Lung (tissue), 12 donors: ENCODE results near the gene SMAD1. TPM values are rescaled to one million over a fixed set of nuclear protein-coding genes. Genes with fewer than 3 reads are reported as not detected.

Experiments used
- ATAC-seq: fragments of 200-7000 bp; cut with Tn5 transposase; one replicate; pipeline ENCODE4 v1.9.1; 2020; ENCODE audit warnings: moderate number of reproducible peaks; ENCODE audit not compliant: insufficient read depth, low FRiP score
- DNase-seq, 3 donors: peaks; one replicate each; pipeline ENCODE4 v3.0.0-alpha.2; 2013 to 2017
- H3K27ac ChIP-seq, 2 donors: one replicate each; pipeline ENCODE4 v1.5.1; 2013; ENCODE audit warnings: mild to moderate bottlenecking in 2 of 2, moderate library complexity in 2 of 2, control low read depth in 1 of 2, inconsistent platforms in 1 of 2, low read depth in 1 of 2, low read length in 1 of 2
- H3K27me3 ChIP-seq, 3 donors: one replicate each; pipeline ENCODE4 v1.5.1; 2013; ENCODE audit warnings: low read length in 2 of 3; ENCODE audit not compliant: control insufficient read depth in 3 of 3, insufficient read depth in 3 of 3
- H3K36me3 ChIP-seq, 4 donors: one replicate each; pipeline ENCODE4 v1.5.1; 2013; ENCODE audit warnings: low read length in 4 of 4, mild to moderate bottlenecking in 1 of 4, moderate library complexity in 1 of 4; ENCODE audit not compliant: control insufficient read depth in 4 of 4, insufficient read depth in 4 of 4
- H3K4me1 ChIP-seq, 5 donors: one replicate each; pipeline ENCODE4 v1.5.1; 2013; ENCODE audit warnings: low read length in 5 of 5, mild to moderate bottlenecking in 2 of 5, moderate library complexity in 1 of 5; ENCODE audit not compliant: control insufficient read depth in 5 of 5, insufficient read depth in 5 of 5
- H3K4me3 ChIP-seq: one replicate; pipeline ENCODE4 v1.5.1; 2013; ENCODE audit warnings: mild to moderate bottlenecking, control low read depth, moderate library complexity
- H3K9ac ChIP-seq, 2 donors: one replicate each; pipeline ENCODE4 v1.5.1; 2013; ENCODE audit warnings: low read length in 2 of 2, control low read depth in 1 of 2; ENCODE audit not compliant: insufficient read depth in 1 of 2
- H3K9me3 ChIP-seq, 4 donors: one replicate each; pipeline ENCODE4 v1.5.1; 2013; ENCODE audit warnings: low read length in 3 of 4, mild to moderate bottlenecking in 1 of 4, moderate library complexity in 1 of 4; ENCODE audit not compliant: control insufficient read depth in 4 of 4, insufficient read depth in 3 of 4
- CTCF ChIP-seq: IDR thresholded peaks from 2 replicates; pipeline ENCODE4 v1.5.1; 2012; ENCODE audit warnings: mild to moderate bottlenecking; ENCODE audit errors: control extremely low read depth, extremely low read depth
- WGBS, 2 donors: extraction: QIAGEN DNeasy Blood & Tissue Kit; methylation state at CpG; one replicate each; pipeline ENCODE4 v1.1.7; 2013; 5-methylcytosine and 5-hydroxymethylcytosine counted together
- polyA plus RNA-seq, 2 donors: library from polyadenylated mRNA; stranded (reverse); fragments of 200-250 nt; gene quantifications; one replicate each; pipeline ENCODE4 v1.2.1, GENCODE V29; 2013
- total RNA-seq, 2 donors: library from RNA; depleted of rRNA in 1 of 2; stranded (reverse); fragments of >200 nt in 1 of 2; gene quantifications; one replicate each; pipeline ENCODE4 v1.2.1, GENCODE V29; 2014 to 2021
- donor health status: control.
- donor health status: control.
- donor health status: Bipolar disorder and iron deficiency.
- donor health status: healthy.
- donor health status: DM: yes; HTN: yes; CAD: no.

SMAD1 gene
- total and polyA plus RNA-seq, 4 donors = 3.7 to 50.3 (median 19.9) TPM

DNA sequence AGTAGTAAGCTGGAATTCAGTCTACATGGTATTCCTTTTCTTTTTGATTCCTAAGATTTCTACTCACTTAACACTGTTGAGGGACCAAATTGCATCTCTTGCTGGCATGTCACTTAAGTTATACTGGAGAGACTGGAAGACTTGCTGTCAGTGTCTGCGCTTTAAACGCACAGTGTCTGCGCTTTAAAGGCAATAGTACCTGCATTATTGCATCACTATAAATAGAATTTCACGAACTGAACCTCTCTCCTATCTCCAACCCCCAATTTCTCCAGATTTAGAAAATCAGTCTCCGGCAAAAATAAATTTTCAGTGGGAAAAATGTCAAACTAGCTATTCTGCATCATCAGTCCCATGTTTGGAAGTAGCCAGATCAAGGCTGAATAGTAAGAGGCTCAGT is 21.2 kb downstream of the SMAD1 start:
- peaks cover 0 to 19% (median 8%) of the 10 kb centered on the region in 5 donors for H3K4me1 ChIP-seq
- no peaks in the 10 kb centered on the region for H3K36me3 ChIP-seq
- no peak overlapping the region for H3K27ac ChIP-seq
- 91 to 94% methylated on average over 5 of the region's 5 CpGs for WGBS, 2 donors
- no peak overlapping the region for H3K9ac ChIP-seq
- H3K4me3 ChIP-seq = no peak overlapping the region
- no peak for TF ChIP-seq CTCF
- no peaks in the 10 kb centered on the region for H3K27me3 ChIP-seq
- no peak for ATAC-seq
- DNase-seq = no peak
- H3K9me3 ChIP-seq = no peaks in the 10 kb centered on the region

GRCh38 chr4:145503486-145504072 is 21.9 kb downstream of the SMAD1 start:
- TF ChIP-seq CTCF = no peak
- DNase-seq (peak in 1 of 3 donors; percentile 29), ATAC-seq (peak; percentile 48)
- Histone ChIP-seq H3K27ac (peak overlapping the region in 1 of 2 donors; percentile 52), H3K4me3 (no peak overlapping the region), H3K4me1 (peaks cover 0 to 21% (median 8%) of the 10 kb centered on the region in 5 donors), H3K27me3 (no peaks in the 10 kb centered on the region), H3K36me3 (no peaks in the 10 kb centered on the region), H3K9me3 (no peaks in the 10 kb centered on the region), H3K9ac (no peak overlapping the region)
- WGBS, 2 donors = 71 to 72% methylated on average over 6 of the region's 6 CpGs

DNA sequence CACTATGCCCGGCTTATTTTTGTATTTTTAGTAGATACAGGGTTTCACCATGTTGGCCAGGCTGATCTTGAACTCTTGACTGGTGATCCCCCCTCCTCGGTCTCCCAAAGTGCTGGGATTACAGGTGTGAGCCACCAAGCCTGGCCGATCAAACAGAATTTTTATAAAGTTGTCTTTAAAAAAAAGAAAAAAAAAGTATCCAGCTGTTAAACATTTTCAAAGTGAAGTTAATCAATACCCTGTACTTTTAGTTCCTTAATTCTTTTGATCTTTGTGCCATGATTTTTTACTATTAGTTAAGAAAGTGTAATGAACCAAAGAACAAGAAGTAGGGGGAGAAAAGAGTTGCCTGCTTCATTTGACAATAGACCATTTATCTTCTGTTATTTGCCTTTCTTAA is 24.3 kb downstream of the SMAD1 start:
- peaks cover 0 to 18% (median 7%) of the 10 kb centered on the region in 5 donors for H3K4me1 ChIP-seq
- no peaks in the 10 kb centered on the region for H3K36me3 ChIP-seq
- ATAC-seq (no peak), DNase-seq (no peak)
- no peak for TF ChIP-seq CTCF
- no peak overlapping the region for H3K27ac ChIP-seq
- WGBS, 2 donors = 93 to 95% methylated on average over 3 of the region's 3 CpGs
- no peak overlapping the region for H3K4me3 ChIP-seq
- H3K9me3 ChIP-seq = no peaks in the 10 kb centered on the region
- no peak overlapping the region for H3K9ac ChIP-seq
- no peaks in the 10 kb centered on the region for H3K27me3 ChIP-seq

- ATAC-seq (no peak), DNase-seq (peak in 1 of 3 donors; percentile 28)
- Histone ChIP-seq H3K9me3 (peaks cover 0 to 4% (median 1%) of the 10 kb centered on the region in 4 donors), H3K36me3 (peaks cover 0 to 2% (median 0%) of the 10 kb centered on the region in 4 donors), H3K27me3 (no peaks in the 10 kb centered on the region), H3K4me1 (peaks cover 0 to 10% (median 7%) of the 10 kb centered on the region in 5 donors), H3K9ac (no peak overlapping the region), H3K27ac (peak overlapping the region in 1 of 2 donors; percentile 21), H3K4me3 (no peak overlapping the region)
- TF ChIP-seq CTCF = no peak
- 60 to 76% methylated on average over 1 of the region's 1 CpG for WGBS, 2 donors
Observed at GRCh38 chr4:145507636-145508035, 26.0 kb downstream of the SMAD1 start.
